Iris pigment epithelial cell (primary cell): Measurements from ENCODE around the gene ZC2HC1C.
"Not testable (repeated sequence)": the region's sequence is repeated elsewhere in the genome, so short reads cannot be mapped to it uniquely, and the experiment has no call there.

Experiments
- DNase-seq: peaks from one replicate; pipeline ENCODE4 v3.0.0-alpha.2; 2011; ENCODE audit warnings: low read depth

ZC2HC1C gene

DNA sequence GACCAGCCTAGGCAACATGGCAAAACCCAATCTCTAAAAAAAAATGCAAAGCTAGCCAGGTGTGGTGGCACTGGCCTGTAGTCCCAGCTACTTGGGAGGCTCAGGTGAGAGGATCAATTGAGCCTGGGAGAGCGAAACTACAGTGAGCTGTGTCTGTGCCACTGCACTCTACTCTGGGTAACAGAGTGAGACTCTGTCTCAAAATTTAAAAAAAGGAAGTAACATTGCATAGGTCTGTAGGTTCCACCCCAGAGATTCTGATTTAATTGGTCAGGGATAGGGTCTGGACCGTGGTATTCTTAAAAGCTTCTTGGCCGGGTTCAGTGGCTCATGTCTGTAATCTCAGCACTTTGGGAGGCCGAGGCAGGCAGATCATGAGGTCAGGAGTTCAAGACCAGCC, 26.2 kb downstream of the ZC2HC1C start:
- no peak for DNase-seq

- DNase-seq: no peak
Observed at GRCh38 chr14:75096959-75097358, 27.5 kb downstream of the ZC2HC1C start.

- DNase-seq: no peak
Observed at GRCh38 chr14:75098212-75098611, 28.8 kb downstream of the ZC2HC1C start.

DNA sequence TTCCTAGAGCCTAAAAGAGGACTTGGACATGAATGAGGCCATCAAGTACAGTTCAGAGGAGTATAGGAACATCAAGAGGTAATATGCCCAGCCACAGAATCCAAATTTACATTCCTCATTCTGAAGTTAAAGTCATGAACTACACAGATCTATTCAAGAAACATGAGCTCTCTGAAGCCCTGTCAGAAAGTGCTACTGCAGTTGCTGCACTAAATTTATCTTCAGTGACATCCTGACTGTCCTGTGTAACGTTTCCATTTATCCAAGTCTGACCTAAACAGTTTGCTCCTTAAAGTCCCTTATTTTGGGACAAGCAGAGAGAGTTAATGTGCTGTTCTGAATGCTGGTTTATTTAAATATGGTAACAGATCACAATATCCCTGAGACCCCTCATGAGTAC, 29.2 kb downstream of the ZC2HC1C start:
- no peak for DNase-seq

GRCh38 chr14:75101491-75101890, 32.0 kb downstream of the ZC2HC1C start:
- DNase-seq: no peak

GRCh38 chr14:75107186-75107585, 37.7 kb downstream of the ZC2HC1C start:
- DNase-seq: no peak

- no peak for DNase-seq
Observed at GRCh38 chr14:75109877-75110276, 40.4 kb downstream of the ZC2HC1C start.

GRCh38 chr14:75113932-75114539, 44.6 kb downstream of the ZC2HC1C start:
- no peak for DNase-seq

DNA sequence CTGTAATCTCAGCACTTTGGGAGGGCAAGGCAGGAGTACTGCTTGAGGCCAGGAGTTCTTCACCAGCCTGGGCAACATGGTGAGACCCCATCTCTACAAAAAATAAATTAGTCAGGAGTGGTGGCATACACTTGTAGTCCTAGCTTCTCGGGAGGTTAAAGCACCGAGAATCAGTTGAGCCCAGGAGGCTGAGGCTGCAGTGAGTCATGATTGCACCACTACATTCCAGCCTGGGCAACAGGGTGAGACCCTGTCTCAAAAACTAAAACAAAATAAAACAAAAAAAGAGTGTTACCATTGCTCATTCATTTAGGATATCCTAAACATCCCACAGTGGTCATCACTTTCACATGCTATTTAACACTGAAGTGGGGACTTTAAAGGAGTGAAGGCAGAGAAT, 49.6 kb downstream of the ZC2HC1C start:
- peak; percentile 57 for DNase-seq

- DNase-seq: no peak
Observed at GRCh38 chr14:75120541-75121291, 51.3 kb downstream of the ZC2HC1C start.

DNA sequence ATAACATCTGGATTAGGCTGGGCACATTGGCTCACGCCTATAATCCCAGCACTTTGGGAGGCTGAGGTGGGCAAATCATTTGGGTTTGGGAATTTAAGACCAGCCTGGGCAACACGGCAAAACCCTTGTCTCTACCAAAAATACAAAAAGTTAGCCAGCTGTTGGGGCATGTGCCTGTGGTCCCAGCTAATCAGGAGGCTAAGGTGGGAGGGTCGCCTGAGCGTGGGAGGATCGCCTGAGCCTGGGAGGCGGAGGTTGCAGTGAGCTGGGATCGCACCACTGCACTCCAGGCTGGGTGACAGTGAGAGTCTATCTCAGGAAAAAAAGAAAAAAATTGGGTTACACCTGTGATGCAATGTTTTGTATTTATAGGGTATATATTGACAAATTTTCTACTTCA, 52.1 kb downstream of the ZC2HC1C start:
- DNase-seq: no peak

- DNase-seq: peak; percentile 94
Observed at GRCh38 chr14:75123991-75124390, 54.5 kb downstream of the ZC2HC1C start.

GRCh38 chr14:75125617-75126016, 56.2 kb downstream of the ZC2HC1C start:
- DNase-seq: peak; percentile 93

DNA sequence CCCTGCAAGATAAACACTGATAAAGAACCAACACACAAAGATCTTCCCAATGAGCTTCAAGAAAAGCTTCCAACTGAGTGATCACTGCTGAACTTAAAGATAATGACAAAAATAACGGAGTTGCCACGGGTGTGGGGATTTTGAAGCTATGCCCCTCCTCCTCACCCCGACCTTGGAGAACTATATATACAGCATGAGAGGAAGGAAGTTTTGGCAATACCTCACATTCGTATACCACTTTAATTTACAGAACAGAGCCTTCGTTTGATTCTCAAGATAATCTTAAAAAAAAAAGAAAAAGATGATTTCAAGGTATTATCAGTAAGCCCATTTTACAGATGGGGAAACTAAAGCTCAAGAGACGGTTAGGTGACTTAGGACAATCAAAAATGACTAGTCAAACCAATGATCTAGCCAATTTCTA, 56.7 kb downstream of the ZC2HC1C start:
- peak; percentile 35 for DNase-seq

DNA sequence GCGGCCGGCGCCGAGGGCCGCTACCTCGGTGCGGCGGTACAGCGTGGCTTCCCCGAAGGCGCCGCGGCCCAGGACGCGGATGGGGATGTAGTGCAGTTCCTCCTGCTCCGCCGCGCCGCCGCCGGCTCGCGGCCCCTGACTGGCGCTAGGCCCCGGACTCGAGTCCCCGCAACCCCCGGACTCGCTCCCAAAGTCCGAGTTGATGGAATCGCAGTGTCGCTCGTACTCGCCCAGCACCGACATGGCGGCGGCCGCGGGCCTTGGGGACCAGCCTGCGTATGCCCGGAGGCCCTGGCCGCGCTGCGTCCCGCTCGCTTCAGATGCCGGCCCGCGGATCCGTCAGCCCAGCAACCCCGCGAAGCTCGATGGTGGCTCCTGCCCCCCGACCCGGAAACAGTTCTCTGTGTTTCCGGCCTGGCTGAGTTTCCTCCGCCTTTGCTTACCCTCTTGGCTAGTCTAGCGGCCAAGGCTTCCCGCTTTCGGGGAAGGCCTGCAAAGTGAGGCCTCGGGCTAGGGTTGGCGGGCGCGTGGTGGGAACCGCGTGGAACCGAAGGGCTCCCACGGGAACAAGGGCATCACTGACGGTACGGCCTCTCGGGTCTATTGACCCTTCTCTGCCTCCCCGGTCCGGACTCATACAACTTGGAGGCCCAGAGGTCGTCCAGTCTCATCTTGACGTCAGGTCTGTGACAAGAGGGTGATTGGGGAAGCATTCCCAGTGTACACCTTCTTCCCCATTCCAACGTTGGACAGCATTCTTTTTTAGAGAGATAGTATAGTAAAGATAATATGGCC, 57.4 kb downstream of the ZC2HC1C start, which contains the start of gene NEK9:
NEK9 (minus strand) TSS at position 370 of the 795 bp plus-strand sequence; CDS start at position 243, 127 bp downstream.
- peak; percentile 85 for DNase-seq

GRCh38 chr14:75127474-75127820, 58.0 kb downstream of the ZC2HC1C start:
- DNase-seq: not testable (repeated sequence)

DNA sequence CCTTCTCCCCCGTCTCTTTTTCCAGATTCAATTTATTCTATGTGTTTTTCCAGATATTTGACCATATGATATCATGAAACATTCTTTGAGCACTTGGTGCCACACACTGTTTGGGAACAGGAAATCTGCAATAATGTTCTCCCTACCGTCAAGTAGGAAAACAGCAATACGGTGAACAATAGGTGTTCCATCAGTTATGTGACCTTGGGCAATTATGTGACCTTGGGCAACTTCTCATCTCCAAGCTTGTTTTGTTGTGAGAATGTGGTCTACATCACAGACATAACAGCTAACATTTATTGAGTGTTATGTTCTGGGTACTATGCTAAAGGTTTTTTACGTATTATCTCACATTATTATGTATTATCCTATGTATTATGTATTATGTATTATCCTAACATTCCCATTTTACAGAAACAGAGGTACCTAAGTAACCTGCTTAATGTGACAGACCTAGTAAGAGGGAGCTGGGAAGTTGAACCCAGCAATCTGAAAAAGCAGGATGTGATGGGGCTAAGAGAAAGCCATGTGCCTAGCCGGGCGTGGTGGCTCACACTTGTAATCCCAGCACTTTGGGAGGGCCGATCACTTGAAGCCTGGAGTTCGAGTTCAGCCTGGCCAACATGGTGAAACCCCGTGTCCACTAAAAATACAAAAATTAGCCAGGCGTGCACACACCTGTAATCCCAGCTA, 58.6 kb downstream of the ZC2HC1C start:
- DNase-seq: no peak

GRCh38 chr14:75128596-75128990, 59.2 kb downstream of the ZC2HC1C start:
- no peak for DNase-seq
